GM18907 (cell line): ENCODE results near the gene SCYL1.
A peak's percentile ranks its signal among the peaks of the same experiment; 100 is the strongest.
"Not testable (repeated sequence)": the region's sequence is repeated elsewhere in the genome, so short reads cannot be mapped to it uniquely, and the experiment has no call there.

ENCODE experiments used
- ATAC-seq: cut with Tn5 transposase; IDR thresholded peaks from one replicate; pipeline ENCODE4 v1.9.1; 2021; ENCODE audit warnings: mild to moderate bottlenecking, moderate library complexity; ENCODE audit not compliant: unreplicated experiment

The SCYL1 gene

DNA sequence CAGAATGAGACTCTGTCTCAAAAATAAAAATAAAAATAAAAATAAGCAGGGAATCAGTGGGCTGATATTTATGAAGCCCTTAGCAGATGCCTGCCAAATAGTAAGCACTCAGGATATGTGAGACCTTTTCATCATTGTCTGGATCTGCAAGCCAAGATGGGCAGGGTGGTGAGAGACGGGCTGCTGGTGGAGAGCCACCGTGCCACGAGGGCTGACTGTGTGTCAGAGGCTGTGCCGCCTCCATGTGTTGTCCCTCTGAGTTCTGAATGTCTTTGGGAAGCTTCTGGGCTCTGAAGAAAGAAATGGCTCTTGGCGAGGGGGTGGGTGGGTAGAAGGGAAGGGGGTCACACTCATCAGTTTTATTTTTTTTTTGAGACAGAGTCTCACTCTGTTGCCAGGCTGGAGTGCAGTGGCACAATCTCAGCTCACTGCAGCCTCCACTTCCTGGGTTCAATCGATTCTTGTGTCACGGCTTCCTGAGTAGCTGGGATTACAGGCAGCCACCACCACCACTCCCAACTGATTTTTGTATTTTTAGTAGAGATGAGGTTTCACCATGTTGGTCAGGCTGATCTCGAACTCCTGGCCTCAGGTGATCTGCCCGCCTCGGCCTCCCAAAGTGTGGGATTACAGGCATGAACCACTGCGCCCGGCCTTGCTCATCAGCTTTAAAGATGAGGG, 40.1 kb downstream of the SCYL1 start:
- ATAC-seq, result not testable (repeated sequence)

DNA sequence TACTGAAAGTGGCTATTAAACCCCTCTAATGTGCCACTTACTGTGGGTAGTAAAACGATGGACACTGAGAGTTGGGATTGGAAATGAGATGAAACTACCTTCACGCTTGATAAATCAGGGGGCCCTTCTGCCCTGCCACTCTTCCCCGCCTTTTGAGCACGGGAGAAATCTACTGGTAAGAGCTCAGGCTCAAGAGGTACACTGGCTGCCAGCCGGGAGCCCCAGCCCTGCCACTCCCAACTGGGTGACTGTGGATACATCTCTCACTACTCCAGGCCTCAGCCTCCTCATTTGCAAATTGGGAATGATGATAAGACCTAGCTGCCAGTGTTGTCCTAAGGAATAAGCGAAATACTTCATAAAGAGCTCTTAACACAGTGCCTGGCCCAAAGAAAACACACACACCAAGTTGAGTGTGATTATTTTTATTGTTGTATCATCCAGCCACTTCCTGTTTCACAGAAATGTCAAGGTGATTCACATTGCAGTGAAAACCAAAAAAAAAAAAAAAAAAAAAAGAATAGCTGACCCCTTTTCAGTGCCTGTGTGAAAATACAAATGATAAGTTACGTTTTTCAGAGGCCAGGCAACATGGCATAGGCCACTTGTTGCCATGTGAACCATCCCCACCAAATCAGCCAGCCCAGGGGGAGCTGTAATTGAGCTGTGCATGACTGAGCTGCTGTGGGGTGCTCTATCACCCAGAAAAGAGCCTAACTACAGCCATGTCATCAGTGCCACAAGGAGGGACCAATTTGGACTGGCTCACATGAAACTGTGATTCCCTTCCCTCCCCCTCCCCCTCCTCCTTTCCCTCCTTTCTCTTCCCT, 41.0 kb downstream of the SCYL1 start:
- no peak for ATAC-seq

DNA sequence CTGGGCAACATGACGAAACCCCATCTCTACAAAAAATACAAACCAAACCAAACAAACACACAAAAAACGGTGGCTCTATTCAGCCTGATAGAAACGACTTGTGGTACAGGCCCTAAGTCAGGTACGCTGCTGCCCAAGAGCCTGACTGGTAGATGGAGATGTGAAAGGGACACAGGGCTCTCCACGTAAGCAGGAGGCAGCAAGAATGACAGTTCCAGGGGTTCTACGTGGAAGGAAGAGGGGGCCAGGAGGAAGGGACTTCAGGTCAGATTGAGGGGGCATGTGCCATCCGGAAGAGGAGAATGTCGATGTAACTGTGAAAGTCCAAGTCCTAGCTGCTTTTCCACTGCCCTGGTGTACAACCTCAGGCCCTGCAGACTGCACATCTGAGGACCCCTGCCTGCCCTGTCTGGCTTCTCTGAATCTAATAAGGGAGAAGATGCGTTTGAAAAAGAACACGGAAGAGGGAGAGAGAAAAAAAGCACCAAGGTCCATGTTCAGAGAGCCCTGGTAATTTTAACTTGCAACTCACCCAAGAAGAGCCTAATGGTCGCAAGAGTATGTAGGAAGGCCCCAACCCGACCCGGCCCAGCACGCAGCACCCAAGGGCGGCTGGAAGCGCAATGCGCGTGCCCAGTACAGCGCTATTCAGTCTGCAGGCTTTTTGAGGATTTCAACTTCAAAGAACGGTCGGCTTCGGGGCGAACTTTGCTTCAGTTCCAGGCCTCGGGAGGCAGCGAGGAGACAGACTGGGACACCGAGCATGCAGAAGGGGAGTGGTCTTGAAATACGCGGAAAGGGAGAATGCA, 44.5 kb downstream of the SCYL1 start:
- ATAC-seq, result peak; percentile 5

DNA sequence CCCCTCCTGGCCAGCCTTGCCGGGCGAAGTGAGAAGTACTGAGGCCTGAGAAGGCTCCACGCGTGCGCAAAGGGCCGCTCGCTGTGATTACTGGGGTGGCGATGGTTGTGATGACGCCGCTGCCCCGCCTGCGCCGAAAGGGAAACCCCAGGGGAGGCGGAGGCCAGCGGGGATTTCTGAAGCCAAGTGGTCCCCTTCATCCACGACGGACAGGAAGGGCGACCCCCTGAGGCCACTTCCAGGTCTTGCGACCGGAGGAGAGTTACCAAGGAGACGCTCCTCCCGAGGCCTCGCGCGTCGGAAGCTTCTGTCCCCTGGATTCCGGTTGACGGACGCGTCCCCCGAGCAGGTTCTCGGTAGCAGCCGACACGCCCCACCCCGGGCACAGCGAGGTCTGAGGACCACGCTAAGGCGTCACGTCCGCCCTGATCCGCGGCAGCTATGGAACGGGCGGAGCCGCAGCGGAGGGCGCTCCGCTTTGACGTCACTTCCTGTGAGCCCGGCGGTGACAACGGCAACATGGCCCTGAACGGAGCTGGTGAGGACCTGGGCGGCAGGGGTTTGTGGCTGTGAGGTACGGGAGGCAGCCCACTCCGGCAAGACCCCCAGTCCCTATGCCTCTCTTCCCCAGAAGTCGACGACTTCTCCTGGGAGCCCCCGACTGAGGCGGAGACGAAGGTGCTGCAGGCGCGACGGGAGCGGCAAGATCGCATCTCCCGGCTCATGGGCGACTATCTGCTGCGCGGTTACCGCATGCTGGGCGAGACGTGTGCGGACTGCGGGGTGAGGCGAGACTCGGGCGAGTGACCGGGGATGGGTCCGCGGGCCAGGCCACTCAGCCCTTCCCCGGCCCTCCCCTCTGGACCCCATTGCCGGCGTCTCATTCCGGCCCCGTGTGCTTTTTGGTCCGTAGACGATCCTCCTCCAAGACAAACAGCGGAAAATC, 45.4 kb downstream of the SCYL1 start, which contains the start of gene ZNRD2:
Gene ZNRD2 (plus strand): TSS at position 505 of the 946 bp plus-strand sequence. CDS start 15 bp downstream, at position 520.
- ATAC-seq, result peak; percentile 66

DNA sequence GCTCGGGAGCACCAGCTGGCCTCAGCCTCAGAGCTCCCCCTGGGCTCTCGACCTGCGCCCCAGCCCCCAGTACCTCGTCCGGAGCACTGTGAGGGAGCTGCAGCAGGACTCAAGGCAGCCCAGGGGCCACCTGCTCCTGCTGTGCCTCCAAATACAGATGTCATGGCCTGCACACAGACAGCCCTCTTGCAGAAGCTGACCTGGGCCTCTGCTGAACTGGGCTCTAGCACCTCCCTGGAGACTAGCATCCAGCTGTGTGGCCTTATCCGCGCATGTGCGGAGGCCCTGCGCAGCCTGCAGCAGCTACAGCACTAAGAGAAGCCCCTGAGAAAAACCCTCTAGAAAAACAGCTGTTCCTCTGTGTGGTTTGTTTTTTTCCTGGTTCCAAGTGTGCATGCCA, 46.5 kb downstream of the SCYL1 start:
- no peak for ATAC-seq

DNA sequence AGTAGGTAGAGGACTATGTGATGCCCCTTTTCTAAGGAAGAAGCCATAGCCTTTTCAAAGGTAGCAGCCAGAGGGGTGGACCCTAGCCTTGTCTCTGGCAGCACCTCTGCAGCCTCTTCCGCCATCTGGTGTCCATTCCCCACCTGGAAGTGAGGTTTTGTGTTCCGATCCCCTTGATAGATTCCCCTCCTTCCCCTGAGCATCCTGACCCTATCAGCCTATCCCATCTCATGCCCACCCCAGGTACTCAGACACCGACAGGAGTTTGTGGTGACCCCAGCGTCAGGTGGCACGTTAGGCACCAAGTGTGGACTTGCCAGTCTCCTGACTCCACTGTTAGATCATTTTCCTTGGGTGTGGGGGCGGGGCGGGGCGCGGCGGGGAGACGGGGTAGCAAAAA, 47.1 kb downstream of the SCYL1 start:
- ATAC-seq, result no peak

DNA sequence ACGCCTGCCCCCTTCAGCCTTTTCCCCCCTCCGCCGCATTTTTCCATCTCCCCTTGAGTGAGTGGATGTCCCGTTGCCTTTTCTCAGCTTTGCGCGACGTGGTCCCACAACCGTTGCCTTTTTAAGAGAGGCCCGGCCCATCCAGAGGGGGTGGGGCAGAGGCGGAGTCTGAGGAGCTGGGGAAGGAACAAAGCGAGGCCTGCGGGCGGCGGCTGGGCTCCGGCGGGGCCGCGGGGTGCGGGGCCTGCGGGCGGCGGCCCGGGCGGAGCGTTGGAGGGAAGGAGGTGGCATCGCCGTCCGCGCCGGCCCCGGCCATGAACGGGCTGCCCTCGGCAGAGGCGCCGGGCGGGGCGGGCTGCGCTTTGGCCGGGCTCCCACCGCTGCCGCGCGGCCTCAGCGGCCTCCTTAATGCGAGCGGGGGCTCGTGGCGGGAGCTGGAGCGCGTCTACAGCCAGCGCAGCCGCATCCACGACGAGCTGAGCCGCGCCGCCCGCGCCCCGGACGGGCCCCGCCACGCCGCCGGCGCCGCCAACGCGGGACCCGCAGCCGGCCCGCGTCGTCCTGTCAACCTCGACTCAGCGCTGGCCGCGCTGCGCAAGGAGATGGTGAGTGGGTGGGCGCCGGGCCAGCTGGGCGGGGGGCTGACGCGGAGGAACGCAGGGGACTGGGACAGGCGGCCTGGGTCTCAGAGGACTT, 47.6 kb downstream of the SCYL1 start, which contains the start of gene FAM89B:
Gene FAM89B (plus strand): TSS at position 183 of the 696 bp plus-strand sequence. CDS start 132 bp downstream, at position 315.
- ATAC-seq, result no peak

DNA sequence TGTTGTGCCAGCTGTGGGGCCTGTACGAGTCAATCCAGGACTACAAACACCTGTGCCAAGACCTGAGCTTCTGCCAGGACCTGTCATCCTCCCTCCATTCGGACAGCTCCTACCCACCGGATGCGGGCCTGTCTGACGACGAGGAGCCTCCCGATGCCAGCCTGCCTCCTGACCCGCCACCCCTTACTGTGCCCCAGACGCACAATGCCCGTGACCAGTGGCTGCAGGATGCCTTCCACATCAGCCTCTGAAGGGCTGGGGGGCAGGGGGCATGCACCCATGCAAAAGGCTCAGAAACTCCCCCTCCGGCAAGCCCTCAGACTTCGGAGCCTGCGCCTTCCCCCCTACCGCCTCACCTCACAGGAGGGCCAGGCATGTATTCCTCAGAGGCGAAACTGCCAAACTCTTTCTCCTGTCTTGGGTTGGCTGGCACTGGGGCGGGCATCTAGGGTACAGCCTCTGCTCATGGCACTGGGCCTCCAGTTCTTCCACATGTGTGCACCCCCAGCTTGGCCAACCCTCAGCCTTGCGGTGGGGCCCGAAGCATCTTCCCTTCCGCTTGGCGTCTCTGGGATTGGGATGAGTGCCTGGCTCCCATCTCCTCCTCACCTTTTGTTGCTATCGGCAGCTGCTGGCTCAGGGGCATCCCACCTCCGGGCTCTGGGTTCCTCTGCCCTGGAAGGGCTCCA, 48.7 kb downstream of the SCYL1 start:
- peak; percentile 0 for ATAC-seq

DNA sequence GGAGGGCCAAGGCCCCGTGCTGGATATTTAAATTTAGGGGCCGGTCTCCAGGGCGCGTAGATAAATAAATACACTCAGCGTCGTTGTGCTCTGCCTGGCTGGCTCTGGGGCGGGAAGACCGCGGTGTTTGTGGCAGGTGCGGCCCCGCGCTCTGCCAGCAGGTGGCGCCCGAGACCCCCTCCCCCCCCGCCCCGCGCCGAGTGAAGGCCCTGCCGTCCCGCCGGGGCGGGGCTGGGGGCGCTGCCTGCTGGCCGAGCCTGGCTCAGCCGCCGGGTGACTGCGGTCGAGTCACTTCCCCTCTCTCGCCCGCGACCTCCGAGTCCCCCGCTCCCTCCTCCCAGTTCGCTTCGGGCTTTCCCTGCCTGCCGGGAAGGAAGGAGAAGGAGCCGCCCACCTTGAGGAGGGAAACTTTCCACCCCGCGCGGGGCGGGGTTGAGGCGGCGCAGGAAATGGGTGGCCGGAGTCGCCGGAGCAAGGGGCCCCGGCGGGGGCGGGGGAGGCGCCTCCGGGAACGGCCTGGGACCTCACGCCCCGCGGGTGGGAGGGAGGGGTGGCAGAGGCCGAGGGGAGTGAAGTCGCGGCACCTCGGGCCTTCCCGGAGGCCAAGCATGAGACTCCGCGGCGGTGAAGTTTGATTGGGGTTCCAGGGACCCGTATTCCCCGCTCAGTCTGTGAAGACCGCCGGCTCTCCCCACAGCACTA, 49.4 kb downstream of the SCYL1 start:
- peak; percentile 34 for ATAC-seq

DNA sequence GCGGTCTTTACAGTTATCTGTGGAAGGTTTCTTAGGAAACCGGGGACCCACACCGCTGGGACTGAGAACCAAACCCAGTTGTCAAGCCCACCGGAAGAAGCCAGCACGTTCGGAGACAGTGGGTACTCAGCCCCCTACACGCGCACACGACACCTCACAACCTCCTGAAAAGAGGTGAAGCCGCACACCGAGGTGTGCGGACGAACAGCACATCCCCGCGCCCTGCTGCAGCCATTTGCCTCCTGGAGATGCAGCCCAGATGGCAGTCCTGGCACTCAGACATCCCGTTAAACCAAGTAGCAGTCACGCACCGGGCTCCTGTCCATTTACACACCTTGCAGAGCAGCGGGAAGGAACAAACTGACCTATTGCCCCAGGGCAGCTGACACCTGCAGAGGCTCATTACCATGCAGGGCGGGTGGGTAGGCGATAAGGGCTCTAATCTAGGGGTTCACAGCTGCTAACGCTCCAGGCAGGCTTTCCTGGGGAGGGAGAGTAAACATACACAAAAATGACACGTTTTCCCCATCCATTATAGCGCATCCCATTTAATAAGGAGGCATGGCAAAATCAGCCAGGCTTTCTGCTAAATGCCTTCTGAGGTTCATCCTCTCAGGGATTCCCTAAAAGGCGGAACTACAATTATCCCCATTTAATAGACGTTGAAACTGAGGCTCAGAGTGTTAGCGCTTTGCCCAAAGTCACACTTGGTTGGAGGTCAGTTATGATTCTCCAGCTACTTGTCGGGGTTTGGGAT, 50.1 kb downstream of the SCYL1 start:
- no peak for ATAC-seq

DNA sequence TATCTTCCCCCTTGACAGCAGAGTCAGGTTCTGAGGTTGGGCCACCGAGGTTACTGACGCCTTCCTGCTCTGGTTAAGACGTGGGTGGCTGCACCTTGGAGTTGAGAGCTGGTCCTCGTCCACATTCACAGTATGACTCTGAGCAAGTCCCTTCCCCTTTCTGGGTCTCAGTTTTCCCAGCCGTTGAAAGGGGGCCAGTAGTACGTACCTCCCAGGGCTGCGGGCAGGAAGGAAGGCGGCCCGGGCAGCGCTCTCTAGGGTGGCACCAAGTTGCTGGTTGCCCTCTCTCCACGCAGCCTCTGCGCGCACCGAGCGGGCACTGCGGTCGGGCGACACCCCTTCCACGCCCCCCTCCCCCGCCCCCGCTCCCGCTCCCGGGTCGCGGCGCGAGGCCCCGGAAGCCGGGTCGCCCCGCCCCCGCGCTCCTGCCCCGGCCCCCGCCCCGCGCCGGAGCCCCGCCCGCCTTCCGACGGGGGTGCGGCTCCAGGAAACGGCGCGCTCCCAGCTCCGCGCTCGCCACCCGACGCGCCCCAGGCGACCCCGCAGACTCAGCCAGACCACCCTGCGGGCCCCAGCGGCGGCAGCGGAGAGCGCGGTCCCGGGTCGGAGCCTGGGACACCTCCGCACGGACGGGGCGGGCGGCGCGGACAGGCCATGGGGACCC, 50.8 kb downstream of the SCYL1 start, which contains the start of gene EHBP1L1:
Gene EHBP1L1 (plus strand): TSS at position 486 of the 664 bp plus-strand sequence. CDS start 250 bp downstream, outside the sequence.
- ATAC-seq, result peak; percentile 12

DNA sequence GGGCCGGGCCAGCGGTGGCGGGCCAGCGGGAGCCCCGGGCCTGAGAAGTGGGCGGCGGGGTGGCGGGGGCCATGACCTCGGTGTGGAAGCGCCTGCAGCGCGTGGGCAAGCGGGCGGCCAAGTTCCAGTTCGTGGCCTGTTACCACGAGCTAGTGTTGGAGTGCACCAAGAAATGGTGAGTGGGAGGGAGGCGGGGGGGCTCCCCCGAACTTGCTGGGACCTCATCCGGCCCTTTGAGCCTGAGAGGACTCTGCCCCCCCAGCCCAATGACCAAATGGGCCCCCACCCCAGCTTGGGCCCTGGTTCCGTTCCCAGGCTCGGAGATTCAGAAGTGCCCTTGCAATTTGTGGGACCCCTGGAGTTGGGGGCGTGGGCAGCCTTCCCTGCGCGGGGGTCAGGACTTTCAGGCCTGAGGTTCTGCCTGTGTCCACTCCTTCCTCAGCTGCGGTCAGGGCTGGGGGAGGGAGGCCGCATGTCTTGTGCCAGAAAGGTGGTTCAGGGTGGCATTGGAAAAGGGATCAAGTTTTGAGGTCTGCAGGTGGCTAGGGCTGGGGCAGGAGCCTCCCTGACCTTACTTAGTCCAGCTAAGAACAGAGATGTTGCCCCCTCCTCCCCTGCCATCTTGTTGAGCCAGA, 51.5 kb downstream of the SCYL1 start:
- no peak for ATAC-seq

DNA sequence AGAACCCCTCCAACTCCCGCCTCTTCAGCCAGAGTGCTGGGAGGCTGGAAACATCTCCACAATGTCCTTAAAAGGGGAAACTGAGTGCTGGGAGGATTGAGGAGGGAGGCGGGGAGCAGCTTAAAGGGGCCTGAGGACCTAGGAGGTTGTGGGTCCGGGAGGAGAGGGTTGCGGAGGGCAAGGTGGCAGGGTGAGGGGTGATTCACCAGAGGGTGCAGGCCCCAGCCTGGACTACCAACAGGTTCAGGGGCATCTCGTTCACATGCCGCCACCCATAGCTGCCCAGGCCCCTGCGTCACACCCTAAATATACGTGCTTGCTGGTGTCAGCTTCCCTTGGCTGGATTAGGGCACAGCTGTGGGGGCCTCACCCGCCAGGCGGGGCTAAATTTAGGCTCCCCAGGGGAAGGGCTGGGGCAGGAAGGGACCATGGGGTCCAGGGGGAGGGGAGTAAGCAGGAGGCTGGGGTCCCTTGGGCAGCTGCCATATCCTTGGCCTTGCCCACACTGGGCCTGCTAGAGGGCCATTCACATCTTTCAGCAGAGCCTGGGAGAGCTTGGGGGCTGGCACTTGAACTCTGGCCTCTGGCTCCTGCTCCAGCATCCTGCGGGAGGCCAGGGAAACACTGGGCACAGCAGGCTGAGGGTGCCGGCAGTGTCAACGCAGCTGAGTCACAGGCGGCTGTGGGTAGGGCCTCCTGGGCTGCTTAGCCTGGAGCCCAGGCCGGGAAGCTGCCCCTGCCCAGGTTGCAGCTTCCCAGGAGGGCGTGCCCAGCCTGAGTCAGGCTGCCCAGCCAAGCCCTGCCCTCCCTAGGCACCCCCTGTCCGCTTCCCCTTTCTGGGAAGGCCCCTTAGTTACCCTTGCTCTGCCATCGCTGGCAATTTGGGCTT, 52.2 kb downstream of the SCYL1 start:
- ATAC-seq, result no peak

DNA sequence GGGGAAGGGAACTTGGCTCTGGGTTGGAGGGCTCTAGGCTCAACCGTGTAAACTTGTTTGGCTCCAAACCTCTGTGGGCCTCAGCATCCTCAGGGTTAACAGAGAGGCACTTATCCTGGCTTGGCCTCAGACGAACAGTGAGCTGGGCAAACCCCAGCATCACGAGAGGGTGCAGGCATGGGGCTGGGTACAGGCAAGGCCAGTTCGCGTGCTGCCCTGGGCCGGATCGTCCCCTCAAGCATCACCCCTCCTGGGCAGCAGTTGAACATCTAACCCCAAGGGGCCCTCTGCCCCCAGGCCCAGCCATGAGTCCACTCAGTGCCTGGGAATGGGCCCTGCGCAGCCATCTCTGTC, 52.9 kb downstream of the SCYL1 start:
- ATAC-seq, result no peak

DNA sequence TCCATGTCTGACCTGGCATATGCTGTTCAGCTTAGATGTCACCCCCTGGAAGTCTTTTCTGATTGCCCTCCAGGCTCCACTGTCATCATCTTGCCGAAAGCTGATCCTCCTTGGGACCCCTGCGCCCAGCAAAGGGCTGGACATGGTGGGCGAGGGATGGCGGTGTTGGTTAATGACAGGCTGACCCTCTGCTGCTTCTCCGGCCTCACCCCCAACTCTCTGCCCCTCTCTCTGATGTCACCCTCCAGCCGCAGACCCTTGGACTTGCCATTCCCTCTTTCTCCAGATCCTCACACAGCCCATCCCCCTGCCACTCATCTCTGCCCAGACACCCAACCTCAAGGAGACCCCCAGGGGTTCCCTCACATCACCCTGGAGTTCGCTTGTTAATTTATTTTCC, 53.3 kb downstream of the SCYL1 start:
- no peak for ATAC-seq

DNA sequence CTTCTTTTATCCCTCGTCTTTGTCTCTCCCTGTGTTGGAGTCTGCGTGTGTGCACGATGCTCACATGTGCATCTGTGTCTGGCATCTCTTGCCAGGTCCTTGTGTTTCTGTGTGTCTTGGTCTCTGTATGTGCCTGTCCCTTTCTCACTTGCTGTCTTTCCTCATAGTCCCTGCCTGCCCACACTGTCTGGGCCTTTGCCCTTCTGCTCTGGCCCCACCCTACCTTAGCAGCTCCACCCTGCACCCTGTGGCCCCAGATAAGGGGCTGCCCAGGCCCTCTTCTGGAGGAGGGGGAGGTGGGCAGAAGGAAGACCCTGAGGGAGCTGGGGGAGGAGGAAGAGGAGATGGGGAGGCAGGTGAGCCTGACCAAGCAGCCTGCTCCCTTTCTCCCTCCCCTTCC, 53.8 kb downstream of the SCYL1 start:
- no peak for ATAC-seq
